Muscle of arm (tissue), 14 donors: ENCODE results near the gene LHFPL2. TPM values are rescaled to one million over a fixed set of nuclear protein-coding genes. Genes with fewer than 3 reads are reported as not detected.
"Not testable (repeated sequence)": the region's sequence is repeated elsewhere in the genome, so short reads cannot be mapped to it uniquely, and the experiment has no call there.

ENCODE experiments used
- DNase-seq: peaks from one replicate; pipeline ENCODE4 v3.0.0-alpha.2; 2013
- long read RNA-seq, 11 donors: transcript quantifications; one replicate each; lab custom pipeline, GENCODE V29; 2026
- polyA plus RNA-seq, 12 donors: library from polyadenylated mRNA; unstranded; fragments of 120-200 nt; gene quantifications; one replicate each; pipeline ENCODE4 v1.2.1, GENCODE V29; 2013; ENCODE audit not compliant: insufficient read length in 12 of 12

The LHFPL2 gene
- polyA plus RNA-seq, result 100 to 1,000 TPM in 1 of 12 donors, 10 to 100 TPM in 10, not detected in 1; 47.8 to 111 (median 57.5) TPM
- long read RNA-seq, donor 1, full-length matches to known transcripts, result 5 of 10 reads
- long read RNA-seq, donor 1, partial matches to known transcripts, result 5 of 10 reads
- long read RNA-seq, donor 1, other reads (novel, unspliced or antisense), result 0 of 10 reads
- long read RNA-seq, donor 2, full-length matches to known transcripts, result 4 of 4 reads
- long read RNA-seq, donor 2, partial matches to known transcripts, result 0 of 4 reads
- long read RNA-seq, donor 2, other reads (novel, unspliced or antisense), result 0 of 4 reads
- long read RNA-seq, donor 3, full-length matches to known transcripts, result 2 of 2 reads
- long read RNA-seq, donor 3, partial matches to known transcripts, result 0 of 2 reads
- long read RNA-seq, donor 3, other reads (novel, unspliced or antisense), result 0 of 2 reads
- long read RNA-seq, donor 4, full-length matches to known transcripts, result 2 of 2 reads
- long read RNA-seq, donor 4, partial matches to known transcripts, result 0 of 2 reads
- long read RNA-seq, donor 4, other reads (novel, unspliced or antisense), result 0 of 2 reads
- long read RNA-seq, donor 5, full-length matches to known transcripts, result 8 of 8 reads
- long read RNA-seq, donor 5, partial matches to known transcripts, result 0 of 8 reads
- long read RNA-seq, donor 5, other reads (novel, unspliced or antisense), result 0 of 8 reads
- long read RNA-seq, donor 6, full-length matches to known transcripts, result 8 of 8 reads
- long read RNA-seq, donor 6, partial matches to known transcripts, result 0 of 8 reads
- long read RNA-seq, donor 6, other reads (novel, unspliced or antisense), result 0 of 8 reads
- long read RNA-seq, donor 7, full-length matches to known transcripts, result 3 of 3 reads
- long read RNA-seq, donor 7, partial matches to known transcripts, result 0 of 3 reads
- long read RNA-seq, donor 7, other reads (novel, unspliced or antisense), result 0 of 3 reads
- long read RNA-seq, donor 8, full-length matches to known transcripts, result 17 of 17 reads
- long read RNA-seq, donor 8, partial matches to known transcripts, result 0 of 17 reads
- long read RNA-seq, donor 8, other reads (novel, unspliced or antisense), result 0 of 17 reads
- long read RNA-seq, donor 9, full-length matches to known transcripts, result 9 of 17 reads
- long read RNA-seq, donor 9, partial matches to known transcripts, result 8 of 17 reads
- long read RNA-seq, donor 9, other reads (novel, unspliced or antisense), result 0 of 17 reads
- long read RNA-seq, donor 10, full-length matches to known transcripts, result 11 of 11 reads
- long read RNA-seq, donor 10, partial matches to known transcripts, result 0 of 11 reads
- long read RNA-seq, donor 10, other reads (novel, unspliced or antisense), result 0 of 11 reads
- long read RNA-seq, donor 11, full-length matches to known transcripts, result 4 of 4 reads
- long read RNA-seq, donor 11, partial matches to known transcripts, result 0 of 4 reads
- long read RNA-seq, donor 11, other reads (novel, unspliced or antisense), result 0 of 4 reads

GRCh38 chr5:78648359-78649210 is at the start of gene LHFPL2:
TSS of gene LHFPL2 (minus strand) at chr5:78648772. CDS start at chr5:78510213, 138,559 bp downstream.
- peak; percentile 87 for DNase-seq

- no peak for DNase-seq
Measured at GRCh38 chr5:78696637-78697036, 48.1 kb upstream of the LHFPL2 start.

- not testable (repeated sequence) for DNase-seq
Measured at GRCh38 chr5:78696052-78696451, 47.5 kb upstream of the LHFPL2 start.

GRCh38 chr5:78693339-78693738 is 44.8 kb upstream of the LHFPL2 start:
- DNase-seq, result no peak

- no peak for DNase-seq
Measured at GRCh38 chr5:78691084-78691960, 42.8 kb upstream of the LHFPL2 start.

GRCh38 chr5:78690253-78690972 is 41.8 kb upstream of the LHFPL2 start:
- no peak for DNase-seq

- DNase-seq, result no peak
Measured at GRCh38 chr5:78689540-78690252, 41.1 kb upstream of the LHFPL2 start.

GRCh38 chr5:78687514-78687913 is 38.9 kb upstream of the LHFPL2 start:
- not testable (repeated sequence) for DNase-seq

GRCh38 chr5:78683905-78684304 is 35.3 kb upstream of the LHFPL2 start:
- DNase-seq, result not testable (repeated sequence)

- DNase-seq, result no peak
Measured at GRCh38 chr5:78679905-78680304, 31.3 kb upstream of the LHFPL2 start.

GRCh38 chr5:78677777-78678668 is 29.5 kb upstream of the LHFPL2 start:
- DNase-seq, result peak; percentile 91

- DNase-seq, result no peak
Measured at GRCh38 chr5:78675956-78676730, 27.6 kb upstream of the LHFPL2 start.

- not testable (repeated sequence) for DNase-seq
Measured at GRCh38 chr5:78673827-78674226, 25.3 kb upstream of the LHFPL2 start.

GRCh38 chr5:78672154-78672553 is 23.6 kb upstream of the LHFPL2 start:
- DNase-seq, result no peak

- DNase-seq, result no peak
Measured at GRCh38 chr5:78671609-78672008, 23.0 kb upstream of the LHFPL2 start.

GRCh38 chr5:78670701-78671269 is 22.2 kb upstream of the LHFPL2 start:
- DNase-seq, result no peak
